Activated naive CD8-positive, alpha-beta T cell treated with anti-CD3 and anti-CD28 coated beads, Interleukin-2, amount 10 ng/mL, durations not matched to agents 7 days and 5 days (primary cell): ENCODE data around the gene OR7C2. TPM values are rescaled to one million over a fixed set of nuclear protein-coding genes. Genes with fewer than 3 reads are reported as not detected.

ENCODE experiments used
- ATAC-seq: fragments of 150-1000 bp; cut with Tn5 transposase; one replicate; pipeline ENCODE4 v1.10.0; 2021; ENCODE audit warnings: low read depth, moderate library complexity
- POLR2A ChIA-PET: fragments of 350-600 bp; sonication (Branson Sonifier 250); formaldehyde crosslinking; loops from one replicate; lab custom pipeline; 2021; ENCODE audit warnings: antibody characterized with exemption; lab: Charles Lee
- DNase-seq: peaks from one replicate; pipeline ENCODE4 v3.0.0; 2021
- H3K27ac Mint-ChIP-seq: one replicate; pipeline ENCODE4 v1.8.0; 2022; ENCODE audit warnings: mild to moderate bottlenecking, mixed read lengths
- H3K27me3 Mint-ChIP-seq: one replicate; pipeline ENCODE4 v1.8.0; 2022; ENCODE audit warnings: mild to moderate bottlenecking, moderate library complexity, mixed read lengths
- H3K36me3 Mint-ChIP-seq: one replicate; pipeline ENCODE4 v1.8.0; 2021; ENCODE audit warnings: mild to moderate bottlenecking, mixed read lengths
- H3K4me1 Mint-ChIP-seq: one replicate; pipeline ENCODE4 v1.8.0; 2021; ENCODE audit warnings: mixed read lengths
- H3K4me3 Mint-ChIP-seq: one replicate; pipeline ENCODE4 v1.8.0; 2022; ENCODE audit warnings: mild to moderate bottlenecking, moderate library complexity, mixed read lengths
- H3K9me3 Mint-ChIP-seq: one replicate; pipeline ENCODE4 v1.8.0; 2021; ENCODE audit warnings: mixed read lengths
- total RNA-seq, 2 experiments: library from RNA; stranded (reverse); gene quantifications; one replicate each; pipeline ENCODE4 v1.2.3, GENCODE V29; 2021

Gene OR7C2
- total RNA-seq, 2 experiments from 2014 or later, result not detected

- no peaks in the 10 kb centered on the region for H3K36me3 Mint-ChIP-seq
- ATAC-seq, result no peak
Measured at GRCh38 chr19:14957464-14957863, 16.2 kb downstream of the OR7C2 start.

GRCh38 chr19:14959263-14959662 is 18.0 kb downstream of the OR7C2 start:
- ATAC-seq, result no peak
- no peak overlapping the region for H3K4me3 Mint-ChIP-seq
- POLR2A ChIA-PET, result no interaction called here
- no peak overlapping the region for H3K27ac Mint-ChIP-seq
- no peaks in the 10 kb centered on the region for H3K27me3 Mint-ChIP-seq
- H3K4me1 Mint-ChIP-seq, result no peaks in the 10 kb centered on the region
- DNase-seq, result no peak
- no peaks in the 10 kb centered on the region for H3K36me3 Mint-ChIP-seq
- peaks cover 16% of the 10 kb centered on the region for H3K9me3 Mint-ChIP-seq

More at GRCh38 chr19:14957464-14957863, 16.2 kb downstream of the OR7C2 start:
- H3K4me3 Mint-ChIP-seq, result no peak overlapping the region
- H3K27me3 Mint-ChIP-seq, result no peaks in the 10 kb centered on the region
- DNase-seq, result no peak
- H3K9me3 Mint-ChIP-seq, result peaks cover 14% of the 10 kb centered on the region
- POLR2A ChIA-PET, result no interaction called here
- no peaks in the 10 kb centered on the region for H3K4me1 Mint-ChIP-seq
- H3K27ac Mint-ChIP-seq, result no peak overlapping the region

GRCh38 chr19:14961956-14962685 is 20.8 kb downstream of the OR7C2 start:
- no peaks in the 10 kb centered on the region for H3K27me3 Mint-ChIP-seq
- DNase-seq, result no peak
- H3K4me1 Mint-ChIP-seq, result no peaks in the 10 kb centered on the region
- no peak for ATAC-seq
- H3K27ac Mint-ChIP-seq, result no peak overlapping the region
- POLR2A ChIA-PET, result no interaction called here
- no peaks in the 10 kb centered on the region for H3K36me3 Mint-ChIP-seq
- H3K4me3 Mint-ChIP-seq, result no peak overlapping the region
- peaks cover 11% of the 10 kb centered on the region for H3K9me3 Mint-ChIP-seq

- no peaks in the 10 kb centered on the region for H3K36me3 Mint-ChIP-seq
- H3K9me3 Mint-ChIP-seq, result peaks cover 2% of the 10 kb centered on the region
- DNase-seq, result no peak
- no peak overlapping the region for H3K27ac Mint-ChIP-seq
- H3K27me3 Mint-ChIP-seq, result no peaks in the 10 kb centered on the region
- H3K4me1 Mint-ChIP-seq, result no peaks in the 10 kb centered on the region
- no peak overlapping the region for H3K4me3 Mint-ChIP-seq
- POLR2A ChIA-PET, result no interaction called here
- no peak for ATAC-seq
Measured at GRCh38 chr19:14968247-14968646, 27.0 kb downstream of the OR7C2 start.

- Mint-ChIP-seq H3K4me3 (no peak overlapping the region), H3K27ac (no peak overlapping the region), H3K9me3 (no peaks in the 10 kb centered on the region), H3K4me1 (no peaks in the 10 kb centered on the region), H3K36me3 (no peaks in the 10 kb centered on the region), H3K27me3 (no peaks in the 10 kb centered on the region)
- POLR2A ChIA-PET, result no interaction called here
- no peak for ATAC-seq
- DNase-seq, result no peak
Measured at GRCh38 chr19:14971474-14971873, 30.2 kb downstream of the OR7C2 start.

- Mint-ChIP-seq H3K27me3 (peaks cover 6% of the 10 kb centered on the region), H3K27ac (no peak overlapping the region), H3K36me3 (no peaks in the 10 kb centered on the region), H3K4me1 (no peaks in the 10 kb centered on the region), H3K9me3 (no peaks in the 10 kb centered on the region), H3K4me3 (no peak overlapping the region)
- DNase-seq, result no peak
- POLR2A ChIA-PET, result no interaction called here
- ATAC-seq, result no peak
Measured at GRCh38 chr19:14972676-14973075, 31.4 kb downstream of the OR7C2 start.

GRCh38 chr19:14974488-14974887 is 33.2 kb downstream of the OR7C2 start:
- POLR2A ChIA-PET, result no interaction called here
- ATAC-seq, result no peak
- no peak overlapping the region for H3K27ac Mint-ChIP-seq

GRCh38 chr19:14977128-14977527 is 35.8 kb downstream of the OR7C2 start:
- H3K4me1 Mint-ChIP-seq, result peaks cover 4% of the 10 kb centered on the region
- H3K36me3 Mint-ChIP-seq, result no peaks in the 10 kb centered on the region
- POLR2A ChIA-PET, result no interaction called here
- no peaks in the 10 kb centered on the region for H3K9me3 Mint-ChIP-seq
- H3K27me3 Mint-ChIP-seq, result peaks cover 35% of the 10 kb centered on the region
- no peak overlapping the region for H3K4me3 Mint-ChIP-seq
- DNase-seq (no peak), ATAC-seq (no peak)
- no peak overlapping the region for H3K27ac Mint-ChIP-seq

More at GRCh38 chr19:14974488-14974887, 33.2 kb downstream of the OR7C2 start:
- Mint-ChIP-seq H3K27me3 (peaks cover 19% of the 10 kb centered on the region), H3K4me1 (peaks cover 4% of the 10 kb centered on the region), H3K36me3 (no peaks in the 10 kb centered on the region), H3K4me3 (no peak overlapping the region), H3K9me3 (no peaks in the 10 kb centered on the region)
- DNase-seq, result no peak

GRCh38 chr19:14978161-14978776 is 37.0 kb downstream of the OR7C2 start:
- H3K4me3 Mint-ChIP-seq, result no peak overlapping the region
- POLR2A ChIA-PET, result no interaction called here
- ATAC-seq, result no peak
- H3K36me3 Mint-ChIP-seq, result no peaks in the 10 kb centered on the region
- peaks cover 35% of the 10 kb centered on the region for H3K27me3 Mint-ChIP-seq
- H3K27ac Mint-ChIP-seq, result no peak overlapping the region
- H3K9me3 Mint-ChIP-seq, result no peaks in the 10 kb centered on the region
- DNase-seq, result no peak
- peaks cover 4% of the 10 kb centered on the region for H3K4me1 Mint-ChIP-seq

- POLR2A ChIA-PET, result no interaction called here
- H3K9me3 Mint-ChIP-seq, result no peaks in the 10 kb centered on the region
- H3K4me1 Mint-ChIP-seq, result peaks cover 4% of the 10 kb centered on the region
- peak within 1 kb of the TSS; percentile 46 for H3K4me3 Mint-ChIP-seq
- H3K36me3 Mint-ChIP-seq, result no peaks in the 10 kb centered on the region
- ATAC-seq (no peak), DNase-seq (peak; percentile 34)
- no peak within 1 kb of the TSS for H3K27ac Mint-ChIP-seq
- H3K27me3 Mint-ChIP-seq, result peaks cover 35% of the 10 kb centered on the region
Measured at GRCh38 chr19:14979476-14980255, 38.4 kb downstream of the OR7C2 start, which contains the start of gene SLC1A6. TSS of gene SLC1A6 (minus strand) at chr19:14979864. CDS start at chr19:14972910, 6,954 bp downstream.

- Mint-ChIP-seq H3K27ac (no peak overlapping the region), H3K4me3 (no peak overlapping the region), H3K36me3 (no peaks in the 10 kb centered on the region), H3K9me3 (no peaks in the 10 kb centered on the region), H3K4me1 (no peaks in the 10 kb centered on the region), H3K27me3 (peaks cover 13% of the 10 kb centered on the region)
- ATAC-seq (no peak), DNase-seq (no peak)
- POLR2A ChIA-PET, result no interaction called here
Measured at GRCh38 chr19:14985133-14985532, 43.8 kb downstream of the OR7C2 start.
